ENCODE measurements around the gene GNA14.

The GNA14 gene

DNA sequence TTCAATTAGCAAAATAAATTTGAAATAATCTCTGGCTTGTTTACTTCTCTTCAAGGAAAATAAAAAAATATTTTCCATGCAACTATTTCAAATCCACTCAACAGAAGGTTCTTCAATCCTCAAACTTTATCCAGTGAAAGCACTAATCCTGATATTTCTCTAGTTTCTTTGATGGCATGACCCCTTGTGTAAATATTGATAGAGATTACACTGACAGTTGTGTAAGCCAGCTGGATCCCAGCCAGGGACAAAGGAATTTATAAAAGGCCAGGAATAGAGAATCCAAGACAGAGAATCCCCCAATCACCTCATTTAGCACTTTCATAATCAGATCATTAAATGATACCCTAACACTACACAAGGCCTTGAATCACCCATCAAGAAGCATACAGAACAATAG is 135.2 kb downstream of the GNA14 start:
- DNase-seq (ENCODE audit: low spot score), result no peak
- TF ChIP-seq, protein P1, sequence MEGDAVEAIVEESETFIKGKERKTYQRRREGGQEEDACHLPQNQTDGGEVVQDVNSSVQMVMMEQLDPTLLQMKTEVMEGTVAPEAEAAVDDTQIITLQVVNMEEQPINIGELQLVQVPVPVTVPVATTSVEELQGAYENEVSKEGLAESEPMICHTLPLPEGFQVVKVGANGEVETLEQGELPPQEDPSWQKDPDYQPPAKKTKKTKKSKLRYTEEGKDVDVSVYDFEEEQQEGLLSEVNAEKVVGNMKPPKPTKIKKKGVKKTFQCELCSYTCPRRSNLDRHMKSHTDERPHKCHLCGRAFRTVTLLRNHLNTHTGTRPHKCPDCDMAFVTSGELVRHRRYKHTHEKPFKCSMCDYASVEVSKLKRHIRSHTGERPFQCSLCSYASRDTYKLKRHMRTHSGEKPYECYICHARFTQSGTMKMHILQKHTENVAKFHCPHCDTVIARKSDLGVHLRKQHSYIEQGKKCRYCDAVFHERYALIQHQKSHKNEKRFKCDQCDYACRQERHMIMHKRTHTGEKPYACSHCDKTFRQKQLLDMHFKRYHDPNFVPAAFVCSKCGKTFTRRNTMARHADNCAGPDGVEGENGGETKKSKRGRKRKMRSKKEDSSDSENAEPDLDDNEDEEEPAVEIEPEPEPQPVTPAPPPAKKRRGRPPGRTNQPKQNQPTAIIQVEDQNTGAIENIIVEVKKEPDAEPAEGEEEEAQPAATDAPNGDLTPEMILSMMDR (IDR thresholded peaks at IDR 0.05; ENCODE audit: extremely low read depth, missing control alignments), result no peak

DNA sequence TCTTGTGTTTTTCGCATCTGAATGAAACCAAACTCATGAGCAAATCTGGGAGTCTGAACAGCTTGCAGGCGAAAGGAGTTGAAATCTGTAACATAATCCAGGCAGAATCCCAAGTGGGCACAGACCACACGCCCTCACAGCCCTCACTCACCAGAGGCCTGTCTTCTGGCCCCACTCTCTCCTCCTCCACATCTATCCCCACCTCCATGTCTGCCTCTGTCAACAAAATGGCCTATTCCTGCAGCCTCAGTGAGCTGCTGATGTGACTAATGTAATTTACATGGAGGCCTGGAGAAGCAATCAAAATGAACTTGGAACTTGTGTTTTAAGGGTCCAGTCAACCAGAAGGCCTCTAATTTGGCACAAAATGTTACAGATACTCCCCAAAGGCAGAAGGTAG is 136.6 kb downstream of the GNA14 start:
- DNase-seq (ENCODE audit: low spot score), result no peak
- TF ChIP-seq, protein P1 (IDR thresholded peaks at IDR 0.05; ENCODE audit: extremely low read depth, missing control alignments), result no peak

DNA sequence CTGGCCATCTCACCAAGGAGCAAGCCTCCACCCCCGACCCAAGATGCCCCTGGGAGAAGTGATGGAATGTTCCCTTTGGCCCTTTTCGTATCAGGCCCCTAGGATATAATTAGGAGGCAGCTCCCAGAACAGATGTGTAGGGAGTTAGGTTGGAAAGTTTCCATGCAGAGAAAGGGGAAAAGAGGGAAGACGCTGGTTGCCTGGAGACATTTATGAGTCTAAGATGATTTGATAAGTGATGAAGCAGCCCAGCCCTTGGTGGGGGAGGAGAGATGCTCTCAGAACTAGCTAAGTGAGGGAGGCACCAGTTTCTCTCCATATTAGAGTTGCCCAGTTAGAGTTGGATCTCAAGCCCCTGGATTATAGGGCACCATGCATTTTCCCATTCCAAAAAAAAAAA is 137.5 kb downstream of the GNA14 start:
- TF ChIP-seq, protein P1 (IDR thresholded peaks at IDR 0.05; ENCODE audit: extremely low read depth, missing control alignments), result no peak
- DNase-seq (ENCODE audit: low spot score), result no peak

DNA sequence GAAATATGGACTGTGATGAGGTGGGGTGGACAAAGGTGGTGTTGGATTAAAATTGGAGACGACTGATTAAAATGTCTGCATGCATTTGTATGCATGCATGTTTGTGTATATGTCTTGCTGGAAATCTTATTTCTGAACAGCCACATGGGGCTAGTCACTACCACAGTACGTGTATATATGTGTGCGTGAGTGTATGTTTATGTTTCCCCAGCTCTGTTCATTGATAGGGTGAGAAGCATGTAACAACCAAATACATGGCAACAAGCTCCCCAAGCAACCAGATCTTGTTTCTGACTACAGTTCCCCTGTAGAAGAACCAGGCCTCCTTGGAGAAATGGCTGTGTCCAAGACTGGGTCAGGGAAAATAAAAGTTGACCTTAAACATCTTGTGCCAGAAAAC is 139.7 kb downstream of the GNA14 start:
- TF ChIP-seq, protein P1 (IDR thresholded peaks at IDR 0.05; ENCODE audit: extremely low read depth, missing control alignments), result no peak
- no peak for DNase-seq (ENCODE audit: low spot score)

DNA sequence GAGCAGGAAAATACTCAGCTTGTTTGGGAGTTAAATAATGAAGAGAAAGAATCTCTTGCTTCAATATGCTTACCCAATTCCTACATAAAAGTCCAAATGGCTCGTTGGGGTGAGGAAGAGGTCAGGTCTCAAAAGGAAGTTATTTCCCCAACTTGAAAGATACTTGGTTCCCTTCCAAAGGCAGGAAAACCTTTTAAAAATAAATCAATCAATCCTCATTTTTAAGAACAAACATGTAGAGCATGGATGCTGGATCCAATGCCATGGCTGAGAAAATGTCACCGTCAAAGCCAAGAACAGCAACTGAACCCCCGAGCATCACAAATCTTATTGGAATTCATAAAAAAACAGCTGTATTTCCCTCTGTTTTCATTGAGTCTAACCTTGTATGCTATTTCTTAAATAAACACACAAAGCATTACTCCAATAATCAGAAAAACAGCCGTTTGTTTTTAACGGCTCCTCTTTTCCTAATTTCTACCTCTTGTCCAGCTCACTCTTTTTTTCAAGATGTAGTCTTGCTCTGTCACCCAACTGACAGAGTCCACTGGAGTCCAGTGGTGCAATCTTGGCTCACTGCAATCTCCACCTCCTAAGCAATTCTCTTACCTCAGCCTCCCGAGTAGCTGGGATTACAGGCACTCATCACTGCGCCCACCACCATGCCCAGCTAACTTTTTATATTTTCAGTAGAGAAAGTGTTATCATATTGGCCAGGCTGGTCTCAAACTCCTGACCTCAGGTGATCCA is 140.7 kb downstream of the GNA14 start:
- DNase-seq (ENCODE audit: low spot score), result no peak
- TF ChIP-seq, protein P1 (IDR thresholded peaks at IDR 0.05; ENCODE audit: extremely low read depth, missing control alignments), result no peak

DNA sequence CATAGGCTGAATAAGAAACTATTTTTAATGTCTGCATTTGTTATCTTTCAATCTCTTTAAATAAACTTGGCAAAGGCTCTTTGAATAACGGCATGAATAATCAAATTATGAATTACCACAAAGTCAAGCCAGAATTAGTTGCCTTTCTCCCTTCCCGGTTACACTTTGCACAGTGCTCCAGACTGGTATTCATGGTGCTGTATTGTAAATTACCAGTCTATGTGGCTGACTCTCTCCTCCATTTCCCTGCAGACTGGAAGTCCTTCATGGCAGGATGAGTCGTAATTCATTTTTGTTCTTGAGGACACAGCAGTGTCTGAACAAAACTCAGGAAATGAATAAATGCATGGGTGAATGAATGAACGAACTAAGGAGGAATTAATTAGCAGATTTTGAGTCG is 142.9 kb downstream of the GNA14 start:
- DNase-seq (ENCODE audit: low spot score), result no peak

DNA sequence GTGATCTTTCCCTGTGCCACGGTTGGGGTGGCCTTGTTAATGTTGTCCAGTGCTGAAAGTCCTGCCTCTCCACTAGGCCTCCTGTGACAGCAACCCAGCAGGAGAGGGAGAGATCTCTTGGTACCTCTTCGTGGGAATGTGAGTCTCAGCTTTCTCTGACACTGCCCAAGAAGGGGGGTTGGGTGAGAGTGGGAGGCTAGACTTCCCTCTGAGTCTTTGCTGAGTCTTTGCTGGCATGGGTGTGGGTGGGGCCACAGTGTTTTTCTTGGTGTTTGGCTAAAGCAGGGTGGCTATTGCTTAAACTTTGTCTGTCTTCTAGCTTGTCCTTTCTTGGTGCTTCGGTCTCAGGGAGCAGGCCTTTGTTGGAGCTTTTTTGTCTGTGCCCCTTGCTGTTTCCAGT is 145.6 kb downstream of the GNA14 start:
- DNase-seq (ENCODE audit: low spot score), result no peak

More for the DNA sequence above, 142.9 kb downstream of the GNA14 start:
- TF ChIP-seq, protein P1 (IDR thresholded peaks at IDR 0.05; ENCODE audit: extremely low read depth, missing control alignments), result no peak

More for the DNA sequence above, 145.6 kb downstream of the GNA14 start:
- TF ChIP-seq, protein P1 (IDR thresholded peaks at IDR 0.05; ENCODE audit: extremely low read depth, missing control alignments), result no peak
